ENCODE data around the gene ASTN2.

DNA sequence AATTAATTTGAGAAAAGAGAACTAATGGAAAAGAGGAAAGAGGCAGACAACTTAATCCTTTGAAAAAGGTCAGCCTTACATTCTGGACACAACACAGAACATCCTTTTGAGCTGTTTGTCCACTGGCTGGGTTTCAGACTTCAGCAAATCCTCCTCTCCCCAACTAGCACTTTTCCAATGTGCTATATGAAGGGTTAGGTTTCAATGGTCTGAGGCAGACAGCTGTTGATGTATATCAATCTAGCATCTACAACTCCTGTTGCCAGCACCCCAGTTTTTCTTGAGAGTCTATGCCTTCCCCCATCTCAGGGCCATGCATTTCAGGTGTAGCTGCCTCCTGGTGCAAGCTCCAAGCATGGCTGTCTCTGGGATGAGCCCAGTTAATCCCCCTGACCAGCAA, 553.5 kb downstream of the ASTN2 start:
- TF ChIP-seq, protein P1, sequence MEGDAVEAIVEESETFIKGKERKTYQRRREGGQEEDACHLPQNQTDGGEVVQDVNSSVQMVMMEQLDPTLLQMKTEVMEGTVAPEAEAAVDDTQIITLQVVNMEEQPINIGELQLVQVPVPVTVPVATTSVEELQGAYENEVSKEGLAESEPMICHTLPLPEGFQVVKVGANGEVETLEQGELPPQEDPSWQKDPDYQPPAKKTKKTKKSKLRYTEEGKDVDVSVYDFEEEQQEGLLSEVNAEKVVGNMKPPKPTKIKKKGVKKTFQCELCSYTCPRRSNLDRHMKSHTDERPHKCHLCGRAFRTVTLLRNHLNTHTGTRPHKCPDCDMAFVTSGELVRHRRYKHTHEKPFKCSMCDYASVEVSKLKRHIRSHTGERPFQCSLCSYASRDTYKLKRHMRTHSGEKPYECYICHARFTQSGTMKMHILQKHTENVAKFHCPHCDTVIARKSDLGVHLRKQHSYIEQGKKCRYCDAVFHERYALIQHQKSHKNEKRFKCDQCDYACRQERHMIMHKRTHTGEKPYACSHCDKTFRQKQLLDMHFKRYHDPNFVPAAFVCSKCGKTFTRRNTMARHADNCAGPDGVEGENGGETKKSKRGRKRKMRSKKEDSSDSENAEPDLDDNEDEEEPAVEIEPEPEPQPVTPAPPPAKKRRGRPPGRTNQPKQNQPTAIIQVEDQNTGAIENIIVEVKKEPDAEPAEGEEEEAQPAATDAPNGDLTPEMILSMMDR (IDR thresholded peaks at IDR 0.05): no peak
- TF ChIP-seq POLR2A (IDR thresholded peaks at IDR 0.05): no peak

All from right lobe of liver (tissue), 4 donors.